Tibial artery (tissue), 4 donors: ENCODE measurements around the gene EPDR1.

Experiments
- DNase-seq, 2 donors: peaks; one replicate each; pipeline ENCODE4 v3.0.0-alpha.2; 2019
- H3K27ac ChIP-seq, 2 donors: fragments of 200-600 bp; sonication (generic) in 1 of 2; 1 replicate in 1 of 2; 2 replicates in 1 of 2; pipeline ENCODE4 v1.5.1; 2018 to 2019; ENCODE audit warnings: mild to moderate bottlenecking in 1 of 2
- H3K27me3 ChIP-seq, 2 donors: fragments of 200-600 bp; sonication (generic) in 1 of 2; one replicate each; pipeline versions ENCODE4 v1.5.1 to v1.6.0; 2016 to 2019
- H3K36me3 ChIP-seq, 3 donors: fragments of 200-600 bp; sonication (generic) in 2 of 3; one replicate each; pipeline ENCODE4 v1.5.1; 2016 to 2019; ENCODE audit warnings: mild to moderate bottlenecking in 2 of 3
- H3K4me1 ChIP-seq, 4 donors: fragments of 200-600 bp; sonication (generic) in 2 of 4; 1 replicate in 3 of 4; 2 replicates in 1 of 4; pipeline ENCODE4 v1.5.1; 2016 to 2019
- H3K4me3 ChIP-seq, 2 donors: fragments of 200-600 bp; sonication (generic) in 1 of 2; 1 replicate in 1 of 2; 2 replicates in 1 of 2; pipeline ENCODE4 v1.5.1; 2018 to 2019; ENCODE audit warnings: mild to moderate bottlenecking in 2 of 2
- H3K9me3 ChIP-seq, 3 donors: fragments of 200-600 bp; sonication (generic) in 1 of 3; one replicate each; pipeline ENCODE4 v1.5.1; 2016 to 2019
- CTCF ChIP-seq, 2 experiments: fragments of 200-600 bp in 1 of 2; fragments of 450-650 bp in 1 of 2; IDR thresholded peaks; one replicate each; pipeline ENCODE4 v1.5.1; 2017 to 2019; ENCODE audit warnings: antibody characterized with exemption in 2 of 2, mild to moderate bottlenecking in 1 of 2, moderate library complexity in 1 of 2
- intact Hi-C: fragments of 100-400 bp; cut with DNase I; formaldehyde crosslinking; loops from one replicate; pipeline ENCODE4 v1.15.0; 2023; ENCODE audit warnings: low total_unique reads

The EPDR1 gene

GRCh38 chr7:37916017-37916672 lies 4.3 kb upstream of the EPDR1 start:
- H3K9me3 ChIP-seq: no peaks in the 10 kb centered on the region
- intact Hi-C loops: loop anchor here (2.0 kb wide), 1 partner anchor 263 kb away; the partner anchor contains the start of gene STARD3NL
- peak overlapping the region; percentile 66 to 86 for H3K4me3 ChIP-seq
- H3K36me3 ChIP-seq: no peaks in the 10 kb centered on the region
- H3K4me1 ChIP-seq: peaks cover 0 to 26% (median 19%) of the 10 kb centered on the region in 4 donors
- peak; percentile 43 to 68 for DNase-seq
- peak overlapping the region; percentile 80 to 89 for H3K27ac ChIP-seq
- H3K27me3 ChIP-seq: no peaks in the 10 kb centered on the region
- no peak for TF ChIP-seq CTCF (IDR thresholded peaks at IDR 0.05)

- peak; percentile 70 to 78 for TF ChIP-seq CTCF (IDR thresholded peaks at IDR 0.05)
- Histone ChIP-seq H3K27ac (peak within 1 kb of the TSS; percentile 80 to 89), H3K4me1 (peaks cover 0 to 30% (median 22%) of the 10 kb centered on the region in 4 donors), H3K9me3 (no peaks in the 10 kb centered on the region), H3K36me3 (no peaks in the 10 kb centered on the region), H3K4me3 (peak within 1 kb of the TSS; percentile 66 to 86), H3K27me3 (no peaks in the 10 kb centered on the region)
- peak; percentile 69 to 84 for DNase-seq
- intact Hi-C loops: loop anchor here (2.0 kb wide), 1 partner anchor 262 kb away; the partner anchor contains the start of gene STARD3NL
These were observed 3.5 kb upstream of the EPDR1 start, which contains the start of gene SFRP4 for GRCh38 chr7:37916673-37917660. Gene SFRP4 (minus strand): TSS chr7:37916817. CDS start chr7:37916537, 280 bp downstream.

- Histone ChIP-seq H3K27ac (no peak overlapping the region), H3K9me3 (no peaks in the 10 kb centered on the region), H3K4me1 (peaks cover 0 to 39% (median 25%) of the 10 kb centered on the region in 4 donors), H3K4me3 (no peak overlapping the region), H3K36me3 (no peaks in the 10 kb centered on the region), H3K27me3 (no peaks in the 10 kb centered on the region)
- no peak for TF ChIP-seq CTCF (IDR thresholded peaks at IDR 0.05)
- intact Hi-C loops: no loop called here
- DNase-seq: no peak
These were observed 1.9 kb upstream of the EPDR1 start for GRCh38 chr7:37918526-37918925.

GRCh38 chr7:37920849-37921805 lies 687 bp downstream of the EPDR1 start:
- Histone ChIP-seq H3K27ac (peak overlapping the region; percentile 91 to 94), H3K36me3 (no peaks in the 10 kb centered on the region), H3K4me3 (peak overlapping the region; percentile 81 to 96), H3K4me1 (peaks cover 0 to 43% (median 27%) of the 10 kb centered on the region in 4 donors), H3K9me3 (peaks cover 0 to 11% (median 10%) of the 10 kb centered on the region in 3 donors), H3K27me3 (no peaks in the 10 kb centered on the region)
- TF ChIP-seq CTCF (IDR thresholded peaks at IDR 0.05): no peak
- intact Hi-C loops: no loop called here
- peak; percentile 54 to 72 for DNase-seq

- Histone ChIP-seq H3K4me3 (peak overlapping the region; percentile 81 to 96), H3K27ac (peak overlapping the region; percentile 91 to 94), H3K9me3 (peaks cover 0 to 11% (median 10%) of the 10 kb centered on the region in 3 donors), H3K27me3 (no peaks in the 10 kb centered on the region), H3K36me3 (no peaks in the 10 kb centered on the region), H3K4me1 (peaks cover 0 to 42% (median 24%) of the 10 kb centered on the region in 4 donors)
- intact Hi-C loops: no loop called here
- TF ChIP-seq CTCF (IDR thresholded peaks at IDR 0.05): no peak
- no peak for DNase-seq
These were observed 1.4 kb downstream of the EPDR1 start for GRCh38 chr7:37921876-37922275.
